IMR-90 (cell line): ENCODE results near the gene LYPD6.

Experiments used
- CTCF ChIP-seq: conservative IDR thresholded peaks from 2 replicates; pipeline ENCODE4 v1.5.1; 2012; ENCODE audit warnings: mild to moderate bottlenecking, low read depth, low read length, improper control_type of control experiment
- ELK1 ChIP-seq: fragments of 150-350 bp; IDR thresholded peaks from 2 replicates; pipeline ENCODE4 v1.6.1; 2016; ENCODE audit warnings: low read depth, mild to moderate bottlenecking, low read length, moderate library complexity, borderline replicate concordance

- TF ChIP-seq CTCF (no peak), ELK1 (no peak)
Observed at GRCh38 chr2:149422991-149423338, 92.6 kb downstream of the LYPD6 start.
